Adrenal gland (tissue), 5 donors: Measurements from ENCODE around the gene EID2B.

ENCODE experiments used
- POLR2A ChIP-seq, 2 donors: fragments of 450-650 bp; IDR thresholded peaks; one replicate each; pipeline ENCODE4 v1.6.1; 2017; ENCODE audit warnings: antibody characterized with exemption in 2 of 2, mild to moderate bottlenecking in 2 of 2, moderate library complexity in 1 of 2
- TF ChIP-seq, protein P1 (sequence below), 6 experiments: fragments of 450-650 bp in 4 of 6; fragments of 200-600 bp in 2 of 6; sonication (generic) in 1 of 6; IDR thresholded peaks; 1 replicate in 5 of 6; 2 replicates in 1 of 6; pipeline versions ENCODE4 v1.5.1 to v1.8.0; 2016 to 2021; ENCODE audit warnings: antibody characterized with exemption in 6 of 6, mild to moderate bottlenecking in 2 of 6, moderate library complexity in 1 of 6
- donor health status: DM: no; HTN: no; CAD: no.

DNA sequence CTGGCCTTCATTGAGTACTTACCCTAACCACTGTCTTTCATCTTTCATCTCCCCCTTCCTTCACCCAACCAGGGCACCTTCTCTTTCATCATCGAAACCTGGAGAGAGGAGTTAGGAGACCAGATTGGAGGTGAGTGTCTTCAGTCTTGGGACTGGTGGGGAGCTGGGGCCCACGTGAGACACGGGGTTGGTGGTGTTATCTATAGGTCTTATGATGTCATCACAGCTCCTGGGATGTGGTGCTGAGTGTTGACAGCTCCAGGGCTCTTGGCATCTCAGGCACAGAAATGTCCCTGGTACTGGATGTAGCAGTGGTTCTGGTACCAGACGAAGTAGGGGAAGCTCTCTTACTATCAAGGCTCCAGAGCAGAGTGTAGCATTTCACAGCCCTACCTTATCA is 32.1 kb downstream of the EID2B start:
- TF ChIP-seq, protein P1, sequence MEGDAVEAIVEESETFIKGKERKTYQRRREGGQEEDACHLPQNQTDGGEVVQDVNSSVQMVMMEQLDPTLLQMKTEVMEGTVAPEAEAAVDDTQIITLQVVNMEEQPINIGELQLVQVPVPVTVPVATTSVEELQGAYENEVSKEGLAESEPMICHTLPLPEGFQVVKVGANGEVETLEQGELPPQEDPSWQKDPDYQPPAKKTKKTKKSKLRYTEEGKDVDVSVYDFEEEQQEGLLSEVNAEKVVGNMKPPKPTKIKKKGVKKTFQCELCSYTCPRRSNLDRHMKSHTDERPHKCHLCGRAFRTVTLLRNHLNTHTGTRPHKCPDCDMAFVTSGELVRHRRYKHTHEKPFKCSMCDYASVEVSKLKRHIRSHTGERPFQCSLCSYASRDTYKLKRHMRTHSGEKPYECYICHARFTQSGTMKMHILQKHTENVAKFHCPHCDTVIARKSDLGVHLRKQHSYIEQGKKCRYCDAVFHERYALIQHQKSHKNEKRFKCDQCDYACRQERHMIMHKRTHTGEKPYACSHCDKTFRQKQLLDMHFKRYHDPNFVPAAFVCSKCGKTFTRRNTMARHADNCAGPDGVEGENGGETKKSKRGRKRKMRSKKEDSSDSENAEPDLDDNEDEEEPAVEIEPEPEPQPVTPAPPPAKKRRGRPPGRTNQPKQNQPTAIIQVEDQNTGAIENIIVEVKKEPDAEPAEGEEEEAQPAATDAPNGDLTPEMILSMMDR (IDR thresholded peaks at IDR 0.05) = no peak
- TF ChIP-seq POLR2A (IDR thresholded peaks at IDR 0.05) = no peak
